Calu3 (cell line): Measurements from ENCODE around the gene PLEKHG1. TPM values are rescaled to one million over a fixed set of nuclear protein-coding genes. Genes with fewer than 3 reads are reported as not detected.

Experiments
- BruUV-seq: library from RNA; stranded (reverse); fragments of 400-500 nt; replicated peaks from 2 replicates; lab custom pipeline; 2021; lab: Mats Ljungman, UMichigan
- CTCF ChIA-PET: fragments of 300-600 bp; sonication (Branson Sonifier 250); formaldehyde crosslinking; loops from one replicate; lab custom pipeline; 2022; ENCODE audit warnings: antibody characterized with exemption; lab: Charles Lee
- DNase-seq: peaks from one replicate; pipeline ENCODE4 v3.0.0; 2022
- H3K27ac Mint-ChIP-seq: one replicate; pipeline ENCODE4 v1.8.0; 2022; ENCODE audit warnings: mixed read lengths; ENCODE audit not compliant: unreplicated experiment
- H3K27me3 Mint-ChIP-seq: one replicate; pipeline ENCODE4 v1.8.0; 2022; ENCODE audit warnings: mixed read lengths; ENCODE audit not compliant: unreplicated experiment
- H3K36me3 Mint-ChIP-seq: one replicate; pipeline ENCODE4 v1.8.0; 2022; ENCODE audit warnings: mild to moderate bottlenecking, moderate library complexity, mixed read lengths; ENCODE audit not compliant: insufficient read depth, unreplicated experiment
- H3K4me1 Mint-ChIP-seq: one replicate; pipeline ENCODE4 v1.8.0; 2022; ENCODE audit warnings: mild to moderate bottlenecking, low read depth, mixed read lengths; ENCODE audit not compliant: unreplicated experiment
- H3K4me3 Mint-ChIP-seq: one replicate; pipeline ENCODE4 v1.8.0; 2022; ENCODE audit warnings: mild to moderate bottlenecking, low read depth, moderate library complexity, mixed read lengths; ENCODE audit not compliant: unreplicated experiment
- H3K9me3 Mint-ChIP-seq: one replicate; pipeline ENCODE4 v1.8.0; 2022; ENCODE audit warnings: low read depth, mixed read lengths; ENCODE audit not compliant: unreplicated experiment
- CTCF ChIP-seq: fragments of 200-600 bp; IDR thresholded peaks from one replicate; pipeline ENCODE4 v1.8.0; 2022; ENCODE audit warnings: antibody characterized with exemption; ENCODE audit not compliant: unreplicated experiment
- intact Hi-C: fragments of 100-400 bp; cut with micrococcal nuclease; formaldehyde crosslinking; loops from one replicate; pipeline ENCODE4 v1.10.0; 2022; ENCODE audit not compliant: unreplicated experiment
- total RNA-seq: library from RNA; stranded (reverse); gene quantifications from 2 replicates; pipeline ENCODE4 v1.2.3, GENCODE V29; 2022

Gene PLEKHG1
- total RNA-seq, 1 experiment from 2014 or later: 16.9 TPM

DNA sequence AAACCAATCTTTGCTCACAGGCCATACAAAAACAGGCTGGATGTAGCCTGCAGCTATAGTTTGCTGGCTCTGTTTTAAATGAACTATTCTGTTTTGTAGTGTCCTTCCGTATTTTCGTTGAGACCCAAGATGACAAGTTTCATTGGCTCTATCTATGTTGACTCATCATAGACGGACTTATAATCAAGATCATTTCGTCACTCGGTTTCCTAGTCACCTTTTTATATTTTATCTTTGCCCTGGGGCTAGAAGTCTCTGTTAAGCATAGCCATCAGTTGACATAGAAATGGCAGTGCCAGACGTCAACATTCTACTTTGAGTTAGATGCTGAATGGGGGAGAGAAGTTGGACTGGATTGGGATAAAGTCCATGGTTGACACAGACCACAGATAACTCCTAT is 4.8 kb downstream of the PLEKHG1 start:
- H3K36me3 Mint-ChIP-seq: peaks cover 17% of the 10 kb centered on the region
- no peak overlapping the region for H3K4me3 Mint-ChIP-seq
- DNase-seq: no peak
- no TSS peak for BruUV-seq
- no peak overlapping the region for H3K27ac Mint-ChIP-seq
- H3K4me1 Mint-ChIP-seq: no peaks in the 10 kb centered on the region
- no peaks in the 10 kb centered on the region for H3K27me3 Mint-ChIP-seq
- no peaks in the 10 kb centered on the region for H3K9me3 Mint-ChIP-seq
- CTCF ChIA-PET: no interaction called here
- TF ChIP-seq CTCF: no peak
- intact Hi-C loops: loop anchor here (5.0 kb wide), 1 partner anchor 208 kb away; no protein-coding TSS in a partner anchor

DNA sequence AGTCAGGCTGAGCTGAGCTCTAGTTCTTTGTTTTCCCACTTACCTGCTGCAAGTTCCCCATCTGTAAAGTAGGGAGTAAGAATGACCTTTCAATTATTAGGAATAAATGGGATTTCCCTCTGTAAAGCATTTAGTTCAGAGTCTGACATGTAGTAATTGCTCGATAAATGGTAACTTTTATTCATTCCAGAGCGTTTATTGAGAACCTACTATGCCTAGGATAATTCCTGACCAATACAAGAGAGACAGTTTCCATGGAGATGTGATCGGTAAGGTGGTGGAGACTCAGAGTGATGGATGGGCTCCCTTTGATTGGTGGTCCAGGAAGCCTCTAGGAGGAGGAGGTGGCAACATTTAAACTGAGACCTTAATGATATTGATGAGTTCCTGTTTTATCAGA is 5.6 kb downstream of the PLEKHG1 start:
- DNase-seq: no peak
- BruUV-seq: no TSS peak
- no peak for TF ChIP-seq CTCF
- Mint-ChIP-seq H3K27ac (no peak overlapping the region), H3K27me3 (no peaks in the 10 kb centered on the region), H3K9me3 (no peaks in the 10 kb centered on the region), H3K4me1 (no peaks in the 10 kb centered on the region), H3K4me3 (no peak overlapping the region), H3K36me3 (peaks cover 14% of the 10 kb centered on the region)
- CTCF ChIA-PET: no interaction called here
- intact Hi-C loops: no loop called here

- CTCF ChIA-PET: no interaction called here
- Mint-ChIP-seq H3K9me3 (no peaks in the 10 kb centered on the region), H3K4me1 (no peaks in the 10 kb centered on the region), H3K27me3 (no peaks in the 10 kb centered on the region), H3K4me3 (no peak overlapping the region), H3K36me3 (peaks cover 6% of the 10 kb centered on the region), H3K27ac (no peak overlapping the region)
- TF ChIP-seq CTCF: no peak
- BruUV-seq: no TSS peak
- no peak for DNase-seq
- intact Hi-C loops: no loop called here
Measured at GRCh38 chr6:150606168-150606591, 6.5 kb downstream of the PLEKHG1 start.

- intact Hi-C loops: no loop called here
- TF ChIP-seq CTCF: no peak
- no peaks in the 10 kb centered on the region for H3K4me1 Mint-ChIP-seq
- H3K36me3 Mint-ChIP-seq: peaks cover 6% of the 10 kb centered on the region
- no peak for DNase-seq
- H3K9me3 Mint-ChIP-seq: no peaks in the 10 kb centered on the region
- no peak overlapping the region for H3K27ac Mint-ChIP-seq
- no peaks in the 10 kb centered on the region for H3K27me3 Mint-ChIP-seq
- BruUV-seq: no TSS peak
- H3K4me3 Mint-ChIP-seq: no peak overlapping the region
- CTCF ChIA-PET: no interaction called here
Measured at GRCh38 chr6:150606647-150607328, 7.1 kb downstream of the PLEKHG1 start.
